A673 (cell line): ENCODE measurements around the gene PRTN3.

Experiments
- CTCF ChIP-seq: fragments of 300-800, 200-600 bp; sonication (generic); conservative IDR thresholded peaks from 2 replicates; pipeline ENCODE4 v1.5.1; 2017; ENCODE audit warnings: low read depth, mild to moderate bottlenecking, antibody characterized with exemption, low read length, moderate library complexity, mixed read lengths
- EZH2 ChIP-seq: fragments of 200-600 bp; sonication (generic); IDR thresholded peaks from 2 replicates; pipeline ENCODE4 v1.6.1; 2017; ENCODE audit warnings: borderline replicate concordance, low read depth, mild to moderate bottlenecking, mixed read lengths, antibody characterized with exemption, low read length; ENCODE audit not compliant: poor library complexity, severe bottlenecking

DNA sequence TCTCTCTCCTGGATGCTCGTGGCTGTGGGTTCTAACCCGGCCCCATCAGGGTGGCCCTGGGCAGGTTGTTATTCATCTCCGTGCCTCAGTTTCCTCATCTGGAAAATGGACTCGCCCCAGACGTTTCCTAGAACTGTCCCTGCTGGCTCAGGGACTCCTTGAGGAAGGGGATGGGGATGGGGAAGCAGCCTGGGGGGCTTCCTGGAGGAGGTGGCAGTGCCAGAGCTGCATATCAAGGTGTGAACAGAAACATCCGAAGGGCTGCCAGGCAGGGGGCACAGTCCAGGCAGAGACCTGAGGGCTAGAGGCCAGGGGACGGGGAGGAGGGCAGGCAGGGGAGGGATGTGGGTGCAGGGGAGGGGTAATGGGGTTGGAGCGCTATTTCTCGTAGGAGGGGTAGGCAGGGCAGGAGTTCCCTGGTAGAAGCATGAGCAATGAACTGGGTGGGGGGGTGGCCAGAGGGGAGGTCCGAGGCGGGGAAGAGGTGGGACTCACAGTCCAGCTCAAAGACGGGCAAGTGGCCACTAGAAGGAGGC lies 7.7 kb downstream of the PRTN3 start:
- TF ChIP-seq CTCF: no peak
- TF ChIP-seq EZH2: no peak
